Mammary epithelial cell (primary cell): ENCODE measurements around the gene AURKAIP1.

Experiments
- EZH2 ChIP-seq: IDR thresholded peaks from 2 replicates; pipeline ENCODE4 v1.6.1; 2012; ENCODE audit warnings: low read length, inconsistent platforms, borderline replicate concordance
- TF ChIP-seq, protein P1 (sequence below), 2 donors: IDR thresholded peaks in 1 of 2; conservative IDR thresholded peaks in 1 of 2; 2 replicates each; pipeline ENCODE4 v1.5.1; 2011 to 2012; ENCODE audit warnings: inconsistent platforms in 2 of 2, low read length in 2 of 2, mild to moderate bottlenecking in 2 of 2, control low read depth in 1 of 2, low read depth in 1 of 2; ENCODE audit not compliant: insufficient read depth in 1 of 2; ENCODE audit errors: extremely low read depth in 1 of 2

- TF ChIP-seq, protein P1, sequence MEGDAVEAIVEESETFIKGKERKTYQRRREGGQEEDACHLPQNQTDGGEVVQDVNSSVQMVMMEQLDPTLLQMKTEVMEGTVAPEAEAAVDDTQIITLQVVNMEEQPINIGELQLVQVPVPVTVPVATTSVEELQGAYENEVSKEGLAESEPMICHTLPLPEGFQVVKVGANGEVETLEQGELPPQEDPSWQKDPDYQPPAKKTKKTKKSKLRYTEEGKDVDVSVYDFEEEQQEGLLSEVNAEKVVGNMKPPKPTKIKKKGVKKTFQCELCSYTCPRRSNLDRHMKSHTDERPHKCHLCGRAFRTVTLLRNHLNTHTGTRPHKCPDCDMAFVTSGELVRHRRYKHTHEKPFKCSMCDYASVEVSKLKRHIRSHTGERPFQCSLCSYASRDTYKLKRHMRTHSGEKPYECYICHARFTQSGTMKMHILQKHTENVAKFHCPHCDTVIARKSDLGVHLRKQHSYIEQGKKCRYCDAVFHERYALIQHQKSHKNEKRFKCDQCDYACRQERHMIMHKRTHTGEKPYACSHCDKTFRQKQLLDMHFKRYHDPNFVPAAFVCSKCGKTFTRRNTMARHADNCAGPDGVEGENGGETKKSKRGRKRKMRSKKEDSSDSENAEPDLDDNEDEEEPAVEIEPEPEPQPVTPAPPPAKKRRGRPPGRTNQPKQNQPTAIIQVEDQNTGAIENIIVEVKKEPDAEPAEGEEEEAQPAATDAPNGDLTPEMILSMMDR (conservative IDR thresholded peaks at IDR 0.05 in 1 of 2, IDR thresholded peaks at IDR 0.05 in 1 of 2; ENCODE audit: extremely low read depth in 1 of 2, insufficient read depth in 1 of 2, low read depth in 1 of 2, low read length in 2 of 2): peak; percentile 17 to 60
- TF ChIP-seq EZH2: no peak
Measured at GRCh38 chr1:1349256-1350012, 25.6 kb downstream of the AURKAIP1 start, which contains the start of gene DVL1.
